Neuronal stem cell (in vitro differentiated cells): Measurements from ENCODE around the gene MED13L.

Source experiments
- DNase-seq: peaks from one replicate; pipeline ENCODE4 v3.0.0-alpha.2; 2013; ENCODE audit warnings: low spot score
- H2AFZ ChIP-seq: one replicate; pipeline ENCODE4 v1.6.1; 2013; ENCODE audit warnings: mild to moderate bottlenecking, low read length, inconsistent platforms
- H2AK5ac ChIP-seq: 2 replicates; pipeline ENCODE4 v1.6.1; 2013; ENCODE audit warnings: low read depth, mild to moderate bottlenecking, inconsistent platforms, low read length, moderate library complexity, mixed read lengths
- H2BK120ac ChIP-seq: 2 replicates; pipeline ENCODE4 v1.6.1; 2013; ENCODE audit warnings: low read depth, mild to moderate bottlenecking, inconsistent platforms, low read length, moderate library complexity, mixed read lengths
- H2BK12ac ChIP-seq: one replicate; pipeline ENCODE4 v1.6.1; 2013; ENCODE audit warnings: low read length, inconsistent platforms
- H2BK15ac ChIP-seq: 2 replicates; pipeline ENCODE4 v1.6.1; 2013; ENCODE audit warnings: mild to moderate bottlenecking, low read length, inconsistent platforms, mixed read lengths
- H2BK5ac ChIP-seq: one replicate; pipeline ENCODE4 v1.6.1; 2013; ENCODE audit warnings: inconsistent platforms, mild to moderate bottlenecking, low read length, moderate library complexity
- H3K14ac ChIP-seq: one replicate; pipeline ENCODE4 v1.6.1; 2013; ENCODE audit warnings: low read length, inconsistent platforms
- H3K18ac ChIP-seq: 2 replicates; pipeline ENCODE4 v1.6.1; 2013; ENCODE audit warnings: low read length, inconsistent platforms
- H3K23ac ChIP-seq: 2 replicates; pipeline ENCODE4 v1.6.1; 2013; ENCODE audit warnings: low read depth, mild to moderate bottlenecking, mixed read lengths, low read length, inconsistent platforms; ENCODE audit not compliant: poor library complexity
- H3K27ac ChIP-seq: replicated peaks from 3 replicates; pipeline ENCODE4 v1.5.1; 2013; ENCODE audit warnings: low read length, inconsistent platforms
- H3K27me3 ChIP-seq, 3 experiments: 2 replicates each; pipeline ENCODE4 v1.6.1; 2013; ENCODE audit warnings: low read length in 3 of 3, mild to moderate bottlenecking in 2 of 3, inconsistent platforms in 1 of 3, low read depth in 1 of 3, mixed read lengths in 1 of 3, moderate library complexity in 1 of 3; ENCODE audit not compliant: control insufficient read depth in 3 of 3, insufficient read depth in 3 of 3
- H3K36me3 ChIP-seq, 2 donors: replicated peaks in 1 of 2; 2 replicates each; pipeline ENCODE4 v1.6.1; 2013; ENCODE audit warnings: low read length in 2 of 2; ENCODE audit not compliant: control insufficient read depth in 2 of 2, insufficient read depth in 2 of 2
- H3K4ac ChIP-seq: 2 replicates; pipeline ENCODE4 v1.6.1; 2013; ENCODE audit warnings: inconsistent platforms, mild to moderate bottlenecking, low read length, moderate library complexity
- H3K4me1 ChIP-seq, 2 donors: 1 replicate in 1 of 2; 2 replicates in 1 of 2; pipeline ENCODE4 v1.6.1; 2013; ENCODE audit warnings: low read length in 2 of 2, low read depth in 1 of 2; ENCODE audit not compliant: control insufficient read depth in 2 of 2, insufficient read depth in 1 of 2
- H3K4me2 ChIP-seq: one replicate; pipeline ENCODE4 v1.6.1; 2013; ENCODE audit warnings: mild to moderate bottlenecking, low read length, inconsistent platforms; ENCODE audit not compliant: insufficient read depth, poor library complexity, severe bottlenecking
- H3K4me3 ChIP-seq, 2 donors: 2 replicates each; pipeline ENCODE4 v1.5.1; 2013; ENCODE audit warnings: low read length in 2 of 2, mild to moderate bottlenecking in 2 of 2, inconsistent platforms in 1 of 2, moderate library complexity in 1 of 2
- H3K79me1 ChIP-seq: one replicate; pipeline ENCODE4 v1.6.1; 2013; ENCODE audit warnings: low read depth, mild to moderate bottlenecking, inconsistent platforms, low read length, moderate library complexity
- H3K9ac ChIP-seq: one replicate; pipeline ENCODE4 v1.6.1; 2013; ENCODE audit warnings: mild to moderate bottlenecking, low read depth, low read length, inconsistent platforms; ENCODE audit not compliant: poor library complexity
- H3K9me3 ChIP-seq, 2 donors: replicated peaks in 1 of 2; 2 replicates each; pipeline versions ENCODE3 to v1.6.1; 2013; ENCODE audit warnings: low read length in 2 of 2, mild to moderate bottlenecking in 2 of 2, inconsistent platforms in 1 of 2, low read depth in 1 of 2, mixed read lengths in 1 of 2, moderate library complexity in 1 of 2; ENCODE audit not compliant: control insufficient read depth in 2 of 2, insufficient read depth in 1 of 2
- H4K8ac ChIP-seq: one replicate; pipeline ENCODE4 v1.6.1; 2013; ENCODE audit warnings: low read depth, mild to moderate bottlenecking, inconsistent platforms, low read length, moderate library complexity
- H4K91ac ChIP-seq: one replicate; pipeline ENCODE4 v1.6.1; 2013; ENCODE audit warnings: low read length, low read depth, mild to moderate bottlenecking, inconsistent platforms; ENCODE audit not compliant: poor library complexity
- WGBS, 2 donors: extraction: QIAGEN DNeasy Blood & Tissue Kit; methylation state at CpG; one replicate each; pipeline ENCODE4 v1.1.7; 2013; ENCODE audit warnings: missing lambda C conversion rate in 2 of 2, mixed read lengths in 1 of 2; ENCODE audit not compliant: insufficient read length in 2 of 2, insufficient replicate concordance in 1 of 2; ENCODE audit errors: extremely low coverage in 2 of 2; 5-methylcytosine and 5-hydroxymethylcytosine counted together

The MED13L gene

GRCh38 chr12:116196226-116196625, 81.3 kb downstream of the MED13L start:
- Histone ChIP-seq H2AFZ (no peak overlapping the region), H3K79me1 (peaks cover 3% of the 10 kb centered on the region), H2AK5ac (no peak overlapping the region), H2BK12ac (no peak overlapping the region), H3K36me3 (no peaks in the 10 kb centered on the region), H2BK120ac (no peak overlapping the region), H3K27ac (no peak overlapping the region), H3K14ac (no peak overlapping the region), H3K4me1 (peaks cover 0 to 2% of the 10 kb centered on the region in 2 donors), H3K9me3 (no peaks in the 10 kb centered on the region), H3K23ac (no peak overlapping the region), H4K91ac (no peak overlapping the region), H3K9ac (no peak overlapping the region), H3K4ac (no peak overlapping the region), H3K27me3 (no peaks in the 10 kb centered on the region), H3K4me3 (no peak overlapping the region), H4K8ac (no peak overlapping the region), H2BK15ac (no peak overlapping the region), H3K18ac (no peak overlapping the region), H2BK5ac (no peak overlapping the region), H3K4me2 (no peak overlapping the region)
- no CpG with 5 or more reads among the region's 3 CpGs for WGBS, 2 donors
- DNase-seq, result no peak

DNA sequence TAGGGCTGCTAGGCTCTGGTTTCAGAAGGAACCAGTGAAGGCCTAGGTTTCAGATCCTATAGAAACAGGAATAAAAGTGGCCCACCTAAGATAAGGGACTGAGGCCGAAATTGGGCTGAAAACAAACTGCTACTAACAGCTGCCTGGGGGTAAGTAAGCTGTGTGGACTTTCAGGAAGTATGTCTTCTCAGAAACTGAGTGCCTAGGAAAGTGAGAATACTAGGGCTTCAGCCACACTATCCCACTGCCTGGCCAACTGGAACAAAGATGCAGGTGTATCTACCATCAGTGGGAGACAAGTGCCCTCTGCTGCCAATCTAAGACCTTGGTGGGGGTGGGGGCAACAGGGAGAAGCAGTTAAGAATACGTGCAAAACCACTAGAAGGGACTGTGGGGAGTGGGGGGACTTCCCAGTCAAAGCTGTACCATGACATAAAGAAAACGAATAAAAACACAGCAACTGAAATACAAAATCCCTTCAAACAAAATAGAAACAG, 82.5 kb downstream of the MED13L start:
- Histone ChIP-seq H3K14ac (no peak overlapping the region), H3K23ac (no peak overlapping the region), H3K18ac (no peak overlapping the region), H2BK15ac (no peak overlapping the region), H3K4me1 (peaks cover 0 to 2% of the 10 kb centered on the region in 2 donors), H3K27ac (no peak overlapping the region), H2BK120ac (no peak overlapping the region), H3K36me3 (no peaks in the 10 kb centered on the region), H3K4me3 (no peak overlapping the region), H2AFZ (no peak overlapping the region), H3K27me3 (no peaks in the 10 kb centered on the region), H4K8ac (no peak overlapping the region), H2BK12ac (no peak overlapping the region), H2BK5ac (no peak overlapping the region), H3K9ac (no peak overlapping the region), H2AK5ac (no peak overlapping the region), H3K4me2 (no peak overlapping the region), H3K79me1 (peaks cover 3% of the 10 kb centered on the region), H3K9me3 (no peaks in the 10 kb centered on the region), H4K91ac (no peak overlapping the region), H3K4ac (no peak overlapping the region)
- WGBS, 2 donors, result no CpG with 5 or more reads among the region's 3 CpGs
- DNase-seq, result no peak

- Histone ChIP-seq H3K14ac (no peak overlapping the region), H2BK12ac (no peak overlapping the region), H4K8ac (no peak overlapping the region), H2AK5ac (no peak overlapping the region), H3K36me3 (no peaks in the 10 kb centered on the region), H3K79me1 (peaks cover 3% of the 10 kb centered on the region), H3K4me3 (no peak overlapping the region), H3K18ac (no peak overlapping the region), H3K4ac (no peak overlapping the region), H3K23ac (no peak overlapping the region), H2BK15ac (no peak overlapping the region), H2BK120ac (no peak overlapping the region), H4K91ac (no peak overlapping the region), H2AFZ (no peak overlapping the region), H3K4me2 (no peak overlapping the region), H3K27ac (no peak overlapping the region), H3K27me3 (no peaks in the 10 kb centered on the region), H3K4me1 (peaks cover 4 to 25% of the 10 kb centered on the region in 2 donors), H3K9ac (no peak overlapping the region), H2BK5ac (no peak overlapping the region), H3K9me3 (no peaks in the 10 kb centered on the region)
- DNase-seq, result no peak
Measured at GRCh38 chr12:116189692-116190091, 87.8 kb downstream of the MED13L start.

- Histone ChIP-seq H3K23ac (no peak overlapping the region), H3K4me1 (peaks cover 4 to 36% of the 10 kb centered on the region in 2 donors), H4K8ac (no peak overlapping the region), H4K91ac (no peak overlapping the region), H3K4ac (no peak overlapping the region), H3K18ac (no peak overlapping the region), H3K9me3 (no peaks in the 10 kb centered on the region), H2BK12ac (no peak overlapping the region), H2BK5ac (no peak overlapping the region), H3K27ac (no peak overlapping the region), H3K14ac (no peak overlapping the region), H3K4me2 (no peak overlapping the region), H3K9ac (no peak overlapping the region), H2AK5ac (no peak overlapping the region), H3K36me3 (no peaks in the 10 kb centered on the region), H3K4me3 (no peak overlapping the region), H2BK15ac (no peak overlapping the region), H3K27me3 (no peaks in the 10 kb centered on the region), H2AFZ (no peak overlapping the region), H2BK120ac (no peak overlapping the region), H3K79me1 (no peaks in the 10 kb centered on the region)
- WGBS, 2 donors, result 100% methylated on average over 1 of the region's 3 CpGs; no CpG with 5 or more reads in 1 of the 2 donors
- no peak for DNase-seq
Measured at GRCh38 chr12:116188581-116188980, 88.9 kb downstream of the MED13L start.
